Stimulated activated CD4-positive, alpha-beta T cell treated with anti-CD3 and anti-CD28 coated beads, Interleukin-4, amount 100 ng/mL, for 24 hours (primary cell): ENCODE measurements around the gene ANKRD52.
"Not testable (repeated sequence)": the region's sequence is repeated elsewhere in the genome, so short reads cannot be mapped to it uniquely, and the experiment has no call there.

Experiments
- DNase-seq: peaks from one replicate; pipeline ENCODE4 v3.0.0-alpha.2; 2020

The ANKRD52 gene

DNA sequence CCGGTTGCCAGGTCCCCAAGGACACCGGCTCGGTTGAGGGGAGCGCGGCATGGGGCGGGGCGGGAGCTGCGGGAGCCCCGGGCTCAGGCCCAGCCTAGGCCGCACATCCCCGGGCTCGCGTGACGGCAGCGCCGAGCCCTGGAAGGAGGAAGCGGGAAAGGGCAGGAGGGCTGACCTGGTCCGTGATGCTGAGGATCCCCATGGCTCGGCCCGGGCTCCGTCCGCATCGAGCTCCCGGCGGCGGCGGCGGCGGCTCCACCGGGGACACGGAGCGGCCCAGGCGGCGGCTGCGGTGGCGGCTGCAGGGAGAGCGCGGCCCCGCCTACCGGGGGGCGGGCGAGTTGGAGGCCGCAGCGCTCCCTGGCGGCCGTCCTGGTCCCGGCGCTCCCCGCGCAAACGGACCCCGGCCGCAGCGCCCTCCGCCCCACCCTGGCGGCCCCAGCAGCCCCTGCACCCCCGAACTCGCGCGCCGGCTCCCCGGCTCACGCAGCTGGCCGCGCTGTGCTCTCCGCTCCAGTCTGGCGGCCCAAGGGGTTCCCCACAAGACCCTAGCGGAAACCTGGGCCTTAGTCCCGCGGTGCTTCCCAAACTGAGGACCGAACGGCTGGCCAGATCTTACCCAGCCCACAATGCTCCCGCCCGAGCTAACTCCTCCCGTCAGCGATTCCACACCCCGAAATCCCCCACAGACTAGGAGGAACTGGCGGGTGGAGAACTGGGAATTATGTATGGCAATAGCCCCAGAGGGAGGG lies at the start of gene ANKRD52:
ANKRD52 (minus strand) TSS at position 317 of the 752 bp plus-strand sequence; CDS start at position 202, 115 bp downstream.
- peak; percentile 77 for DNase-seq

DNA sequence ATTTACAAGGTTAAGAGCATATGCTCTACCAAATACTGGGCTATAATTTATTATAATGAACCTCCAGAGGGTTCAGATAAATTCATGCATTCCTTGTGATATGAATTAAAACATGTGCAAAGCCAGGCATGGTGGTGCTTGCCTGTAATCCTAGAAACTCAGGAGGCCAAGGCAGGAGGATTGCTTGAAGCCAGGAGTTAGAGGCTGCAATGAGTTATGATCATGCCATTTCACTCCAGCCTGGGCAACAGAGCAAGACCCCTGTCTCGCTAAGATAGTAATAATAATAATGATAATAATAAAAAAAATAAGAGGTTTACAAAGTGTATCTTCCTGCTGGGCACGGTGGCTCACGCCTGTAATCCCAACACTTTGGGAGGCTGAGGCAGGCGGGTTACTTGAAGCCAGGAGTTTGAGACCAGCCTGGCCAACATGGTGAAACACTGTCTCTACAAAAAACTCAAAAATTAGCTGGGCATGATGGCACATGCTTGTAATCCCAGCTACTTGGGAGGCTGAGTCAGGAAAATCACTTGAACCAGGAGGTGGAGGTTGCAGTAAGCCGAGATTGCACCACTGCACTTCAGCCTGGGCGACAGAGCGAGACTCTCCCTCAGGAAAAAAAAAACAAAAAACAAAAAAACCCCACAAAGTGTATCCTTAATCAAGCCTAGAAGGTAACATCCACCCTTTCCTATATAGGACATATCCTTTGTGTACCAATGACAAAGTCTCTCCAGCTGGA lies 49.2 kb upstream of the ANKRD52 start:
- no peak for DNase-seq

DNA sequence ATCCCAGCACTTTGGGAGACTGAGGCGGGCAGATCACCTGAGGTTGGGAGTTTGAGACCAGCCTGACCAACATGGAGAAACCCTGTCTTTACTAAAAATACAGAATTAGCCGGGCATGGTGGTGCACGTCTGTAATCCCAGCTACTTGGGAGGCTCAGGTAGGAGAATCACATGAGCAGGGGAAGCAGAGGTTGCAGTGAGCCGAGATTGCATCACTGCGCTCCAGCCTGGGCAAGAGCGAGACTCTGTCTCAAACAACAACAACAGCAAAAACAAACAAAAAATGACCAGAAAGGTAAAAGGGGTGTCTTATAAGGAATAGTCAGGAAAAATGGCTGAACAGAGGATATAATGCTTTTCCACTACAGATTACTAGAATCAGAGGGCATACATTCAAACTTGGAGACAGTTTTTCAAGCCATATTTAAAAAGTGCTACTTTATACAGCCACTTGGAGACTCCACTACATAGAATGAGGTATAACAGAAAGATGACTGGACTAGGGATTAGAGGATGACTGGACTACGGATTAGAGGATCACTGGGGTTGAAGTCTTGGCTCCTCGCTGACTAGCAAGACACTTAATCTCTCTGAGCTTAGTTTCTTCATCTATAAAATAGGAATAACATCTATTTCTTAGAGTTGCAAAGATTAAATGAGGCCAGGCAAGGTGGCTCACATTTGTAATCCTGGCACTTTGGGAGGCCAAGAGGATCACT lies 46.8 kb upstream of the ANKRD52 start:
- no peak for DNase-seq

DNA sequence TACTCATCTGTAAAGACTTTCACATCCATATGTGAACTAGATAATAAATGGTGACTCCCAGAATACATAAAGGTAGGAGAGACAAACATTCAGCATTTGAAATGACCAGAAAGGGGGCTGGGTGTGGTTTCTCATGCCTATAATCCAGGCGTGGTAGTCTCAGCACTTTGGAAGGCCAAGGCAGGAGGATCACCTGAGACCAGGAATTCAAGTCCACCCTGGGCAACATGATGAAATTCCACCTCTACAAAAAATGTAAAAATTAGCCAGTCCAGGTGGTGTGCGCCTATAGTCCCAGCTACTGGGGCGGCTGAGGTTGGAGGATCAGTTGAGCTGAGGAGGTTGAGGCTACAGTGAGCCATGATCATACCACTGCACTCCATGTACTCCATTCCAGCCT lies 46.1 kb upstream of the ANKRD52 start:
- no peak for DNase-seq

DNA sequence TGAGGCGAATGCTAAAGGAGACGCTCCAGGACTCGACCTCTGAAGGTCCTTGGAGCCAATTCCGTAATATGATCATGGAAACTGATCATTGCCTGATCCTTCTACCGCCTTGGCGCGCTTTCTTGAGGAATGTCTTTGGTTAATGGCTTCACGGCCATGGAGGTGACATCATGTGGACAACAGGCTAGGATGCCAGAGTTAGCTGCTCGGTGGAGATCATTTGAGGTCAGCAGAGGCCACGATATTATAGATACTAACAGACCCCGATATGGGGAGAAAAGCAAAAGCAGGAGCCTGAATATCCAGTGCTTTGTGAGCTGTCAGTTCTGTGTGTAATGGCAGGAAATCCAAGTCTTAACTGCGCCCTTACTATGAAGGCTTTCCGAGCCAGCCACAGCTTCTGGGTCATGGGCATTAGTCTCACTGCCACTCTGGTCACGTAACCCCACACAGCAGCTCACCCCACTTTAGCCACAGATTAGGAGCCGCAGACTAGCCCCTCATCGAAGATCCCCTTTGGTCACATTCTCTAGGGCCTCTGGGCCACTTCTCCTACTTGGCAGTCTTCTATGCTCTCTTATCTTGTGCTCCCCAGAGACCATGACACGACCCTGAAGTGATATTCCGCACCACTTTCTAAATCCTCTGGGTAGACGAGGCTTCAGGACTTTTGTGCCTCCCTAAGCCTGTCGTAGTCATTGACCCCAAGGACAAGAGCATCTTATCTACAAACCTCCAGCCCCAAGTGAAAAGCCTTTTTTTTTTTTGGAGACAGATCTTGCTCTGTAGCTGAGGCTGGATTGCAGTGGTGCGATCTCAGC lies 42.7 kb upstream of the ANKRD52 start:
- peak; percentile 4 for DNase-seq

DNA sequence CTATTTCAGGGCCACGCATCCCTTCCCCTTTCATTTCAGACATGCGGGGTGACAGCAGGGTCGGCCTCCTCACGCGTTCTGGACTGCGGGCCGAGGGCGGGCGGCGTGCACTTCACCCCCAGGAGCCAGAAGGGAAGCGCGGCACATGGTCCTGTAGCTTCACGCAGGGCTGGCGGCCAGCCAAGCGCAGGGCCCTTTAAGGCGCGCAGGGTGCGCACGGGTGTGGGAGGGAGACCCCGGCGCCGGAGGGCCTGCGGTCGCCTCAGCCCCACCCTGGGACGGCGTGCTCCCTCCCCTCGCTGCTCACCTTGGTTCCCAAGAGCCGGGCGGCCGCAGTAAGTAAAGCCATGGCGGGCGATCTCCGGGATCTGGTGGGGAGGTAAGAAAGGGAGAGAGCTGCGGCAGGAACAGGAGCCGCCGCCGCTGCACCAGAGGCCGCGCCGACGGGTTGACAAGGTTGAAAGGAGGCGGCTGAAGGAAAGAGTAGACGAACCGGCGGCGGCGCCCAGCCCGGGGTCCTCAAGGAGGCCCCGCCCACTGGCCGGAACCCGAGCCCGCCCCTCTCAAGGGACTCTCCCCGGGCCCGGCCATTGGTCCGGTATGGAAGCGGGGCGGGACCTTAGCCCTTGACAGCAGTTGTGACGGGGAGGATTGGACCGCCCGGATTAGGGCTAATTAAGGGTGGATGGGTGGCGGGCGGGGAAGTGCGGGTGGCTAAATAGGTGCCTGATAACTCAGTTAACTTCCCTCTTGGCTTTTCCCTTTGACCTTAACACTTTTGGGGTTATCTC lies 41.9 kb upstream of the ANKRD52 start, which contains the start of gene CS:
CS (minus strand) TSS at position 478 of the 791 bp plus-strand sequence; CDS start at position 349, 129 bp downstream.
- DNase-seq, result peak; percentile 99

DNA sequence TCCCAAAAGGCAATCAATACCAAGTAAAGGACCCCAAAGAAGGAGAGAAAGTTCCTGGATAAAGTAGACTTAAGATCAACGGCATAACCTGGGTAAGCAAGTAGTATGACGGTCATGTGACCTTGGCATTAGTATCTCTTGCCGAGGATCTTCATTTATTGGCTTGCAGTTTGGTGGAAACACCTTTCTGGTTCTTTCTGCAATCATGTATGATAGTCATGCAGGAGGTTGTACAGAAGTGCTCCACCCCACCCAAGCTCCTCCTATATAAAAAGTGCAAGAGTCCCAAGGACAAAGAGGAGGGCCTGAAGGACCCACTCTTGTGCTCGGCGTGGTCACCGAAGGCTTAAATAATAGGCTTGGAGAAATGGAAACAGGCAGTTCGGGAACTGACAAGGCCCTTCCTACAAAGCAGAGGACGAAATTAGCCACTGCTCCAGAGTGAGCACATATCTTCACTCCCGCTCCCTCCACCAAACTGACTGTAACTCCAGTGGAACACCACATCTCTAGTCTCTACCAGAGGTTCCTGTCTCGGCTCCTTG lies 41.2 kb upstream of the ANKRD52 start:
- peak; percentile 34 for DNase-seq

DNA sequence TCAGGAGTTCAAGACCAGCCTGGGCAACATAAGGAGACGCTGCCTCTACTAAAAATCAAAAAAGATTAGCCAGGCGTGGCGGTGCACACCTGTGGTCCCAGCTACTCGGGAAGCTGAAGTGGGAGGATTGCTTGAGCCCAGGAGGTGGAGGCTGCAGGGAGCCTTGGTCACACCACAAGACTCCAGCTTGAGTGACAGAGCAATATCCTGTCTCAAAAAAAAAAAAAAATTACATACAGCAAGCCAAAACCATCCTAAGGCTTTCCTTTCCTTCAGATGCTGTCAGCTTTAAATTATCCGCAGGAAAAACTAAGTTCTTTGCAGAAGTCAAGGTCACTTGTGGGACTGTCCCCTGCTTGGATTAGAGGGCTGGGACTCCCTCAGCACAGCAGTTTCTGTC lies 40.6 kb upstream of the ANKRD52 start:
- no peak for DNase-seq

DNA sequence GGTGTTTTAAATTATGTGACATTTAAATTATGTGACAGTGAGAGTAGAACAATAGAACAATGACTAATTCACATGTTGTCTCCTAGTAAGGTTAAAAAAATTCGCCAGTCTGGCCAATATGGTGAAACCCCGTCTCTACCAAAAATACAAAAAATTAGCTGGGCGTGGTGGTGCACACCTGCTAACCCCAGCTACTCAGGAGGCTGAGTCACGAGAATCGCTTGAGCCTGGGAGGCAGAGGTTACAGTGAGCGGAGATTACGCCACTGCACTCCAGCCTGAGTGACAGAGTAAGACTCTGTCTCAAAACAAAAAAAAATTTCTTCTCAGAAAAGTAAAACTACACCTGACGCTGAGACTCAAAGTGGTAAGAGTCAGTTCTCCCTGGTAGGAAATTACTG lies 39.2 kb upstream of the ANKRD52 start:
- DNase-seq, result no peak

DNA sequence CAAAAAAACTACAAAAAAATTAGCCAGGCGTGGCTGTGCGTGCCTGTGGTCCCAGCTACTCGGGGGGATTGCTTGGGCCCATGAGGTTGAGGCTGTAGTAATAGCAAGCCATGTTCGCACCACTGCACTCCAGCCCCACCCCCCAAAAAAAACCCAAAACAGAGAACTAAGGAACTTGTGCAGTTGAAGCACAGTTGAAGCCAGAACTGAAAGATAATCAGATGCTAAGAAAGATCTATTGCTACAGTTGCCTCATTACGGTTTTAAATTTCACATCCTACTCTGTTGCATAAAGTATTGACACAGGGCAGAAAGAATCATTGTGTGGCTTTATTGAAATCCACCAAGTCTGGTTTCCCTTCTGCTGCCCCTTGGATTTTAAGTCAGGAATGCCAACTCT lies 38.1 kb upstream of the ANKRD52 start:
- no peak for DNase-seq

DNA sequence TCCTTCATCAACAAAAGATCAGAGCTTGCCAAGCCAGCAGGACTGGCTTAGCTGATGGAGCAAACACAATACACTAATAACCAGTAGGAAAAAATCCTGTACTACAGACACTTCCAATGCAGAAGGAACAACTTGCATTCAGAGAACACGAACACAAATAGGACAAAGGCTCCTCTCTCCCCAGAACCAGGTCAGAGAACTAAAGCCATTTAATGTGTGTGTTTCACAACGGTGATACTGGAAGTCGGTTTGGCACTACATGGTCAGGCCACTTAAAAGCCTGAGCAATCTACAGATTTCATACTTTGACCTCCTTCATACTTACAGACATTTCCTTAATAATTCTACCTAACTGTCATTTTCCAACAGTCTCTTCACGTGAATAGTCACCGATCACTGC lies 35.6 kb upstream of the ANKRD52 start:
- DNase-seq, result no peak

DNA sequence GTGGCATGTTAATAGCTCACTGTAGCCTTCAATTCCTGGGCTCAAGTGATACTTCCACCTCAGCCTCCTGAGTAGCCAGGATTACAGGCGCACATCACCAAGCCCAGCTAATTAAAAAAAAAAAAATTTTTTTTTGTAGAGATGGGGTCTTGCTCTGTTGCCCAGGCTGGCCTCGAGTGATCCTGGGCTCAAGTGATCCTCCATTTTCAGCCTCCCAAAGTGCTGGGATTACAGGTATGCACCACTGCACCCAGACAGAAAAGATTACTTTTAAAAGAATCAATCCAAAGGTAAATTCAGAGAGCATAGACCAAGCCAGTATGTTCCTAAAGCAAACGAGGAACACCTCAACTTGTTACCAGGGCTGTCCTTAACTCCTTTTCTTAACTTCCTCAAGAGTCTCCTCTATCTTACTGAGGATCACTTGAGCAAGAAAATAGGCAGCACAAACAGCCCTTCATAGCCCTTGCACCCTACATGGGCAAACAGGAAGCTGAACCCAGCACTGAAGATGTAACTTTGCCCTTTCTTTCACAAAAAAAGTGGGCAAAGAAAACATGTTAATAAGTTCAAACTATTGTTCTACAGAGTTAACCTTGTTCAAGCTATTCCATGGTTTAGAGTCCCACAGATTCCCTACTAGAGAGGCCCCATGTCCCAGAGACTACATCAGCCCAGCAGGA lies 30.7 kb upstream of the ANKRD52 start:
- no peak for DNase-seq

DNA sequence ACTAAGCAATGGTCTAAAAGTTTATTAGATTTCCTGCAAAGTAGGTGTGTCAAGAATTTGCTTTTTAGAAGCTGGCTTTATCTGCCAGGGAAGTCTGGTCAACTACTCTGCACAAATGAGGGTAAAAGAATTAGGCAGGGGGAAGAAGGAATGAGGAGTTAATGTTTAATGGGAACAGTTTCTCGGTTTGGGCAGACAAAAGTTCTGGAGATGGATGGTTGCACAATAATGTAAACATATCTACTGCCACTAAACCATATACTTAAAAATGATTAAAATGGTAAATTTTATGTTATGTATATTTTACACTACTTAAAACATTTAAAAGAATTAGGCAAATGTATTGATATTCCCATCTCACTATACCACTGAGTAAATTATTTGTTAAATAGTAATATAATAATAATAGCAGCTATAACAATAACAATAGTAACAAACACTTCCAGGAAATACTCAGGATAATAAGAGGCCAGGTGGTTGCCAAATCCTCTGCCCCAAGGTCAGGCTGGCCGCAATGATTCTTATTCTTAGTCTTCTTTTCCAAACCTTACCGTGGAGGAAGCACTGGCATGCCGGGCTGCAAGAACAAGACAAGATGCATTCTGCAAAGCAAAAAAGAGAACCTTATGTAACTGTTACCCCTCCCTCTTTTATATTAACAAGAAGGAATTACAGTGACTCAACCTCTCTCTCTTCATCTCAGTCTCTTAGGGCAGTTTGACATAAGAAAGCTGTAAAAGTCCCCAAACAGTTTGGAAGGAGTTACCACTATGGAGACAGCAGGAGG lies 28.1 kb upstream of the ANKRD52 start:
- no peak for DNase-seq

DNA sequence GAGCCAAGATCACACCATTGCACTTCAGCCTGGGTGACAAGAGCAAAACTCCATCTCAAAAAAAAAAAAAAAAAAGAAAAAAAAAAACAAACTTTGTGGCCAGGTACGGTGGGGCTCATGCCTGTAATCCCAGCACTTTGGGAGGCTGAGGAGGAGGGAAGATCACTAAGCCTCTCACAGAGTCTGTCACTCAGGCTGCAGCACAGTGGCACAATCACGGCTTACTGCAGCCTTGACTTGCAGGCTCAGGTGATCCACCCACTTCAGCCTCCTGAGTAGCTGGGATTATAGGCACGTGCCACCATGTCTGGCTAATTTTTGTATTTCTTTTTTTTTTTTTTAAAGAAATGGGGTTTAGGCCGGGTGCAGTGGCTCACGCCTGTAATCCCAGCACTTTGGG lies 26.1 kb upstream of the ANKRD52 start:
- DNase-seq, result not testable (repeated sequence)

DNA sequence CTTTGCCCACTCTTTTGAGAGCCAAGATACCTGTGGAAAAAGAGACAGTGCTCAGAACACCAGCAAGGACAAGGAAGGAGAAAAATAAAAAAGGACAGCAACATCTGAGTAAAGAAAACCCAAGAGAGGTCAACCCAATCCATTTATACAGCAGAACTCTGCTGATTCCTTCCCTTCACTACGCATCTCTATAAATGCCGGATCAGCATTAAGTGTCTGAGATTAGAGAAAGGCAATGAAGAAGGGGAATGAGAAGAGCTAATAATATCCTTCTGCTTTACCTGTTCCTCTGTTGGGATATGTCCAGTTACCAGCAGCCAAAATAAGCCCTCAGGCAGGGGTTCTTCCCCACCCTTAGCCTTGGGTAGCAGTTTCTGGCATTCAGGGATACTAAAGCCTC lies 24.4 kb upstream of the ANKRD52 start:
- DNase-seq, result no peak

DNA sequence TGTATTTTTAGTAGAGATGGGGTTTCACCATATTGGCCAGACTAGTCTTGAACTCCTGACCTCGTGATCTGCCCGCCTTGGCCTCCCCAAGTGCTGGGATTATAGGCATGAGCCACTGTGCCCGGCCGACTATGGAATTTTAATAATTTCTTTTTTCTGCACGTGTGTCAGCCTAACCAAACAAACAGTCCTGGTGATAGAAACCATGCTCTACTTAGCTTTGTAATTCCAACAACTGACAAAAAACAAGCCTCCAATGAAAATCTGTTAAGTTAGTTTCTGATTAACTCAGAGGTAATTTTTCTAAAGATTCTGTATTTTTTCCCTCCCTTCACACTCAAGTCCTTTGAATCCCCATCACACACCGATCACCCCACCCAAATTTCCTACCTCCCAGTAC lies 23.8 kb upstream of the ANKRD52 start:
- DNase-seq, result no peak

DNA sequence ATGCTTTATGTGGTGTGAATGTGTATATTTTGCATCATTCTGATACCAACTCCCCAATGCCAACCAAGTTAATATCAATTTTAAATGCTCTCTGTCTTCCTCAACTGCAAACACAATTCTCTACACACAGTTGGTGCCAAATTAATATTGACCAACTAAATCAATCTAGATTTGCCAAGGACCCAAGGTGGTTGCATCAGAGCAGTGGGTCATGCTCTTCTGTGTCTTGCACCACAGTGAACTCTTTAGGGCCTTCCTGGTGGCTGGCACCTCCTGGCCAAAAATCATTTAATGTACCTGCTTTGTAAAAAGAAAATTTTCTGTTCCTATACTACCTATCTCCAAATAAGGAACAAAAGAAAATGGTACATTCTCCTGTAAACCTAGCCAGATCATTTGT lies 22.7 kb upstream of the ANKRD52 start:
- DNase-seq, result no peak

DNA sequence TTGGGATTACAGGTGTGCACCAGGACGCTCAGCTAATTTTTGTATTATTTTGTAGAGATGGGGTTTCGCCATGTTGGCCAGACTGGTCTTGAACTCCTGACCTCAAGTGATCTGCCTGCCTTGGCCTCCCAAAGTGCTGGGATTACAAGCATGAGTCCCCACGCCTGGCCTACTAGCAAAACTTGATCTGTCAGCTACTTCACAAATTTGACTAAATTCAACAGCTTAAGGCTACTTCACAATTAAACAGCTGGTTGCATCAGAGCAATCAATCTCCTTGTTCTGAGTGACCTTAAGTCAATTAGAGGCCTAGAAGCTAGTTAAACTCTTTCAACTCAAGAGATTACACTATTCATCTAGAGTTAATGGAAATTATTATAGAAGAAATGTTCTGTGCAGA lies 20.7 kb upstream of the ANKRD52 start:
- DNase-seq, result no peak

DNA sequence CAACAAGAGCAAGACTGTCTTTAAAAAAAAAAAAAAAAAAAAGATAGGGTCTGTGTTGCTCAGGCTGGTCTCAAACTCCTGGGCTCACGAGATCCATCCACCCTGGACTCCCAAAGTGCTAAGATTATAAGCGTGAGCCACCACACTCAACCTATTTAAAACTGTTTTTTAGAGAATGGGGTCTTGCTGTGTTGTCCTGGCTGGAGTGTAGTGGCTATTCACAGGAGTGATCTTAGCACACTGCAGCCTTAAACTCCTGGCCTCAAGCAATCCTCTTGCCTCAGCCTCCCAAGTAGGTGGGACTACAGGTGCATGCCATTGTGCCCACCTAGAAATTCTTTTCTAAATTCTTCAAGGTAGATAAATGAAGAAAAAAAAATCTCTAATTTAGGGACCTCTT lies 16.1 kb upstream of the ANKRD52 start:
- DNase-seq, result no peak

DNA sequence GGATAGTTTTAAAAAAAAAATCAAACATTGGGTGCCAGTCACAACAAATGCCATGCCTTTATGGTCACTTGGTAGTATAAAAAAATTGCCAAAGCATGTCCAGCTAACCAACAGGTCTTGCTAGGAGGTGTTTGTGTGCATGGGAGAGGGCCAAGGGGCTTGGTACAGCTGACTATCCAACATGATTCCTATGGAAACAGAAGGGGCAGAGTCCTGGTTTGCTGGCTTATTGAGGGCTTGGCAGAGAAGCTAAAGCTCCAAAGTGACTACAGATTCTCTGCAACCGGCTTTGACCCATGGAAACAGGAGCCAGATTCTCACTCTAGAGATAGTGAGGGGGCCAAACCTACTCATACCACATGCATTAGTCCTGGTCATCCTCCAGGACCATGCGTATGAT lies 14.3 kb upstream of the ANKRD52 start:
- not testable (repeated sequence) for DNase-seq
